H9 (cell line): ENCODE data around the gene CDKL4. TPM values are rescaled to one million over a fixed set of nuclear protein-coding genes. Genes with fewer than 3 reads are reported as not detected.

ENCODE experiments used
- DNase-seq: peaks from one replicate; pipeline ENCODE4 v3.0.0-alpha.2; 2017
- H2AFZ ChIP-seq: one replicate; pipeline ENCODE4 v1.6.1; 2013; ENCODE audit warnings: mild to moderate bottlenecking, low read length, control low read depth, moderate library complexity
- H2AK5ac ChIP-seq: 2 replicates; pipeline ENCODE4 v1.6.1; 2013; ENCODE audit warnings: low read length, control low read depth, mixed read lengths; ENCODE audit not compliant: insufficient read length
- H2BK120ac ChIP-seq: one replicate; pipeline ENCODE4 v1.6.1; 2013; ENCODE audit warnings: low read depth, mild to moderate bottlenecking, low read length, control low read depth, inconsistent platforms; ENCODE audit not compliant: poor library complexity, severe bottlenecking
- H2BK12ac ChIP-seq: 2 replicates; pipeline ENCODE4 v1.6.1; 2013; ENCODE audit warnings: low read length, control low read depth, mixed read lengths, low read depth; ENCODE audit not compliant: insufficient read length
- H2BK15ac ChIP-seq: 2 replicates; pipeline ENCODE4 v1.6.1; 2013; ENCODE audit warnings: low read depth, low read length, control low read depth
- H2BK20ac ChIP-seq: one replicate; pipeline ENCODE4 v1.6.1; 2013; ENCODE audit warnings: low read depth, mild to moderate bottlenecking, low read length, control low read depth, inconsistent platforms; ENCODE audit not compliant: poor library complexity, severe bottlenecking
- H2BK5ac ChIP-seq: 2 replicates; pipeline ENCODE4 v1.6.1; 2013; ENCODE audit warnings: low read length, control low read depth, mixed read lengths; ENCODE audit not compliant: insufficient read length
- H3K14ac ChIP-seq: 2 replicates; pipeline ENCODE4 v1.6.1; 2013; ENCODE audit warnings: low read length, control low read depth; ENCODE audit not compliant: insufficient read depth
- H3K18ac ChIP-seq: 2 replicates; pipeline ENCODE4 v1.6.1; 2013; ENCODE audit warnings: low read depth, mild to moderate bottlenecking, mixed read lengths, low read length, control low read depth; ENCODE audit not compliant: insufficient read length
- H3K23ac ChIP-seq: 2 replicates; pipeline ENCODE4 v1.6.1; 2013; ENCODE audit warnings: low read length, control low read depth, mixed read lengths, low read depth; ENCODE audit not compliant: insufficient read length
- H3K23me2 ChIP-seq: 2 replicates; pipeline ENCODE4 v1.6.1; 2013; ENCODE audit warnings: low read depth, mild to moderate bottlenecking, mixed read lengths, low read length, control low read depth; ENCODE audit not compliant: insufficient read length, poor library complexity, severe bottlenecking
- H3K27ac ChIP-seq: 2 replicates; pipeline ENCODE4 v1.5.1; 2013; ENCODE audit warnings: low read length, control low read depth, mixed read lengths, low read depth; ENCODE audit not compliant: insufficient read length
- H3K27me3 ChIP-seq: 2 replicates; pipeline ENCODE4 v1.6.1; 2013; ENCODE audit warnings: low read length, control low read depth, inconsistent platforms; ENCODE audit not compliant: insufficient read depth
- H3K4ac ChIP-seq: 2 replicates; pipeline ENCODE4 v1.6.1; 2013; ENCODE audit warnings: low read depth, mild to moderate bottlenecking, control low read depth, inconsistent platforms, low read length, moderate library complexity
- H3K4me1 ChIP-seq: 2 replicates; pipeline ENCODE4 v1.6.1; 2013; ENCODE audit warnings: low read length, control low read depth, inconsistent platforms; ENCODE audit not compliant: insufficient read depth
- H3K4me2 ChIP-seq: 2 replicates; pipeline ENCODE4 v1.6.1; 2013; ENCODE audit warnings: low read length, control low read depth, mixed read lengths; ENCODE audit not compliant: insufficient read length, insufficient read depth
- H3K56ac ChIP-seq: 2 replicates; pipeline ENCODE4 v1.6.1; 2013; ENCODE audit warnings: low read depth, mild to moderate bottlenecking, mixed read lengths, low read length, control low read depth; ENCODE audit not compliant: insufficient read length
- H3K79me1 ChIP-seq: 2 replicates; pipeline ENCODE4 v1.6.1; 2013; ENCODE audit warnings: low read depth, mild to moderate bottlenecking, moderate library complexity, low read length, control low read depth, inconsistent platforms; ENCODE audit not compliant: insufficient read depth, poor library complexity, severe bottlenecking
- H3K79me2 ChIP-seq: 2 replicates; pipeline ENCODE4 v1.6.1; 2013; ENCODE audit warnings: low read length, control low read depth, inconsistent platforms; ENCODE audit not compliant: insufficient read depth
- H3K9ac ChIP-seq: 2 replicates; pipeline ENCODE4 v1.6.1; 2013; ENCODE audit warnings: low read length, control low read depth, mixed read lengths; ENCODE audit not compliant: insufficient read length; ENCODE audit errors: extremely low read depth
- H3K9me3 ChIP-seq: one replicate; pipeline ENCODE4 v1.6.1; 2013; ENCODE audit warnings: low read depth, low read length, inconsistent platforms; ENCODE audit not compliant: control insufficient read depth
- H3T11ph ChIP-seq: one replicate; pipeline ENCODE4 v1.6.1; 2013; ENCODE audit warnings: mild to moderate bottlenecking, low read length, control low read depth, inconsistent platforms
- H4K20me1 ChIP-seq: one replicate; pipeline ENCODE4 v1.6.1; 2013; ENCODE audit not compliant: control insufficient read depth, insufficient read length, insufficient read depth
- H4K5ac ChIP-seq: 2 replicates; pipeline ENCODE4 v1.6.1; 2013; ENCODE audit warnings: low read depth, mild to moderate bottlenecking, mixed read lengths, low read length, control low read depth; ENCODE audit not compliant: insufficient read length
- H4K8ac ChIP-seq: replicated peaks from 2 replicates; pipeline ENCODE4 v1.6.1; 2013; ENCODE audit warnings: low read length, control low read depth, mixed read lengths, low read depth; ENCODE audit not compliant: insufficient read length
- H4K91ac ChIP-seq: 2 replicates; pipeline ENCODE4 v1.6.1; 2013; ENCODE audit warnings: low read depth, mild to moderate bottlenecking, moderate library complexity, mixed read lengths, low read length, control low read depth; ENCODE audit not compliant: insufficient read length
- H3K27ac Mint-ChIP-seq, 3 experiments: 2 replicates in 2 of 3; 3 replicates in 1 of 3; pipeline ENCODE4 v1.8.0; 2020 to 2021; ENCODE audit warnings: mixed read lengths in 3 of 3, mild to moderate bottlenecking in 1 of 3, moderate library complexity in 1 of 3
- H3K27me3 Mint-ChIP-seq: 2 replicates; pipeline ENCODE4 v1.8.0; 2021; ENCODE audit warnings: low read depth, mild to moderate bottlenecking, moderate library complexity, mixed read lengths
- H3K36me3 Mint-ChIP-seq, 3 experiments: 2 replicates in 2 of 3; 3 replicates in 1 of 3; pipeline ENCODE4 v1.8.0; 2020 to 2021; ENCODE audit warnings: low read depth in 3 of 3, mixed read lengths in 3 of 3; ENCODE audit not compliant: insufficient read depth in 1 of 3
- H3K4me1 Mint-ChIP-seq, 2 experiments: 2 replicates each; pipeline ENCODE4 v1.8.0; 2020; ENCODE audit warnings: mixed read lengths in 2 of 2
- H3K4me3 Mint-ChIP-seq, 2 experiments: 2 replicates in 1 of 2; 3 replicates in 1 of 2; pipeline ENCODE4 v1.8.0; 2020 to 2021; ENCODE audit warnings: mild to moderate bottlenecking in 2 of 2, mixed read lengths in 2 of 2, moderate library complexity in 1 of 2
- H3K9me3 Mint-ChIP-seq, 2 experiments: 2 replicates in 1 of 2; 3 replicates in 1 of 2; pipeline ENCODE4 v1.8.0; 2020; ENCODE audit warnings: mild to moderate bottlenecking in 2 of 2, mixed read lengths in 2 of 2, moderate library complexity in 1 of 2
- CTCF ChIP-seq: fragments of 200-600 bp; sonication (generic); conservative IDR thresholded peaks from 3 replicates; pipeline ENCODE4 v1.8.0; 2021; ENCODE audit warnings: antibody characterized with exemption, mild to moderate bottlenecking
- WGBS: extraction: QIAGEN DNeasy Blood & Tissue Kit; methylation state at CpG from one replicate; pipeline ENCODE4 v1.1.7; 2013; ENCODE audit warnings: missing lambda C conversion rate, low lambda C conversion rate, mixed read lengths; ENCODE audit not compliant: insufficient read length; ENCODE audit errors: extremely low coverage; 5-methylcytosine and 5-hydroxymethylcytosine counted together
- total RNA-seq: library from RNA; stranded (reverse); gene quantifications from 2 replicates; pipeline ENCODE4 v1.2.1, GENCODE V29; 2021

Gene CDKL4
- total RNA-seq, 1 experiment from 2014 or later: not detected

GRCh38 chr2:39139511-39140237 is 104.1 kb downstream of the CDKL4 start:
- DNase-seq: no peak
- TF ChIP-seq CTCF: no peak
- Histone ChIP-seq H3K14ac (no peak overlapping the region), H3K23ac (no peak overlapping the region), H2AFZ (no peak overlapping the region), H3K4me2 (no peak overlapping the region), H2BK20ac (no peak overlapping the region), H2BK15ac (no peak overlapping the region), H2AK5ac (no peak overlapping the region), H3K56ac (no peak overlapping the region), H3K9me3 (no peaks in the 10 kb centered on the region), H3K4ac (no peak overlapping the region), H3K27me3 (no peaks in the 10 kb centered on the region), H3K23me2 (no peaks in the 10 kb centered on the region), H3K9ac (no peak overlapping the region), H2BK5ac (no peak overlapping the region), H3K79me1 (no peaks in the 10 kb centered on the region), H2BK12ac (no peak overlapping the region), H3K27ac (no peak overlapping the region), H3K18ac (no peak overlapping the region), H4K5ac (no peak overlapping the region), H4K20me1 (no peaks in the 10 kb centered on the region), H4K8ac (no peak overlapping the region), H2BK120ac (no peak overlapping the region), H3K4me1 (no peaks in the 10 kb centered on the region), H4K91ac (no peak overlapping the region), H3K79me2 (no peaks in the 10 kb centered on the region), H3T11ph (no peak overlapping the region)
- WGBS: no CpG with 5 or more reads among the region's 2 CpGs
- Mint-ChIP-seq H3K27ac (peak overlapping the region in 1 of 3 experiments; percentile 13; a peak in 1 of 7 replicates), H3K9me3 (no peaks in the 10 kb centered on the region), H3K4me1 (peaks cover 20 to 23% of the 10 kb centered on the region in 2 experiments), H3K4me3 (no peak overlapping the region), H3K27me3 (no peaks in the 10 kb centered on the region; the same call in 1 of the 2 replicates), H3K36me3 (no peaks in the 10 kb centered on the region)
